ENCODE results near the gene MLN. TPM values are rescaled to one million over a fixed set of nuclear protein-coding genes. Genes with fewer than 3 reads are reported as not detected.

Gene MLN
- total RNA-seq, 4 donors from 2014 or later: not detected

GRCh38 chr6:33820784-33821520, 17.1 kb upstream of the MLN start:
- Histone ChIP-seq H3K4me1 (no peaks in the 10 kb centered on the region), H3K36me3 (no peaks in the 10 kb centered on the region), H3K4me3 (no peak overlapping the region), H3K9me3 (no peaks in the 10 kb centered on the region), H3K27me3 (no peaks in the 10 kb centered on the region), H3K27ac (no peak overlapping the region)
- TF ChIP-seq, protein P1, sequence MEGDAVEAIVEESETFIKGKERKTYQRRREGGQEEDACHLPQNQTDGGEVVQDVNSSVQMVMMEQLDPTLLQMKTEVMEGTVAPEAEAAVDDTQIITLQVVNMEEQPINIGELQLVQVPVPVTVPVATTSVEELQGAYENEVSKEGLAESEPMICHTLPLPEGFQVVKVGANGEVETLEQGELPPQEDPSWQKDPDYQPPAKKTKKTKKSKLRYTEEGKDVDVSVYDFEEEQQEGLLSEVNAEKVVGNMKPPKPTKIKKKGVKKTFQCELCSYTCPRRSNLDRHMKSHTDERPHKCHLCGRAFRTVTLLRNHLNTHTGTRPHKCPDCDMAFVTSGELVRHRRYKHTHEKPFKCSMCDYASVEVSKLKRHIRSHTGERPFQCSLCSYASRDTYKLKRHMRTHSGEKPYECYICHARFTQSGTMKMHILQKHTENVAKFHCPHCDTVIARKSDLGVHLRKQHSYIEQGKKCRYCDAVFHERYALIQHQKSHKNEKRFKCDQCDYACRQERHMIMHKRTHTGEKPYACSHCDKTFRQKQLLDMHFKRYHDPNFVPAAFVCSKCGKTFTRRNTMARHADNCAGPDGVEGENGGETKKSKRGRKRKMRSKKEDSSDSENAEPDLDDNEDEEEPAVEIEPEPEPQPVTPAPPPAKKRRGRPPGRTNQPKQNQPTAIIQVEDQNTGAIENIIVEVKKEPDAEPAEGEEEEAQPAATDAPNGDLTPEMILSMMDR (IDR thresholded peaks at IDR 0.05): no peak
- no peak for TF ChIP-seq POLR2A (IDR thresholded peaks at IDR 0.05)
- no peak for DNase-seq

DNA sequence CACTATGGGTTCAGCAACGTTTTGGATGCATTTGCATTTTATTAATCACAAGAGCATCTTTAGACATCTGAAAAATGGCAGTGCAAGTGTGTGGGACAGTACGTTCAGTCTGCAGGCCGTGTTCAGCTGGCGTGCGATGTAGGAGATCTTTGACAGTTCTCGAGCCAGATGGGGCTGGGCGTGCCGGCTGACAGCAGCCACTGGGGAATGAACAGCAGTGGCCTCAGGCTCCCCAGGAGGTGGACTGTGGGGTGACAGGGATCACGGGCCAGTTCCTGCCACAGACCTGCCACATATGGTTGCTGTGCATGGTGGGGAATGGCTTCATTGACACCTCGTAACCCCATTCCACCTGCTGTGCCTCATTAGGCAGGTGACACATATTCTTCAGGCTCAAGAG, 16.4 kb upstream of the MLN start:
- Histone ChIP-seq H3K27me3 (no peaks in the 10 kb centered on the region), H3K27ac (no peak overlapping the region), H3K36me3 (no peaks in the 10 kb centered on the region), H3K4me3 (no peak overlapping the region), H3K9me3 (no peaks in the 10 kb centered on the region), H3K4me1 (no peaks in the 10 kb centered on the region)
- TF ChIP-seq POLR2A (IDR thresholded peaks at IDR 0.05): no peak
- TF ChIP-seq, protein P1 (IDR thresholded peaks at IDR 0.05): no peak
- no peak for DNase-seq

DNA sequence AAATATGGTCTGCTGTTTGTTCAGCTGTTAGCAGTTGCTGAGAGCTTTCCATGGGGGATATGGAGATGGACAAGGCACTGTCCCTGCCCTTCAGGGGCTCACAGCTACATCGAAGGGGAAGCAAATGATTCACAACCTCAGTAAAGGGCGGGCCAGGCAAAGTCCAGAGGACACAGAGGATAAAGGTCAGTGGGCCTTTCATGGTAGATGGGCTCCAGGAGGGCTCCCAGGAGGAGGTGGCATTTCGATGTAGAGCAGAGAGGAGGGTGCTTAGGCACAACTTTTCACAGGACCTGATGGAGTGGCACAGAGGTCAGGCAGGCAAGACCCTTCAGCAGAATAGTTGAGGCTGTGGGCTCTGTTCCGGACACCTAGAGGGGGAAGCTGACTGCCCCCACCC, 15.2 kb upstream of the MLN start:
- no peaks in the 10 kb centered on the region for H3K36me3 ChIP-seq
- DNase-seq: no peak
- H3K4me3 ChIP-seq: no peak overlapping the region
- H3K9me3 ChIP-seq: no peaks in the 10 kb centered on the region
- H3K27me3 ChIP-seq: no peaks in the 10 kb centered on the region
- TF ChIP-seq, protein P1 (IDR thresholded peaks at IDR 0.05): no peak
- no peak for TF ChIP-seq POLR2A (IDR thresholded peaks at IDR 0.05)
- H3K27ac ChIP-seq: no peak overlapping the region
- no peaks in the 10 kb centered on the region for H3K4me1 ChIP-seq

- Histone ChIP-seq H3K27me3 (no peaks in the 10 kb centered on the region), H3K4me1 (no peaks in the 10 kb centered on the region), H3K9me3 (no peaks in the 10 kb centered on the region), H3K36me3 (no peaks in the 10 kb centered on the region), H3K4me3 (no peak overlapping the region), H3K27ac (no peak overlapping the region)
- TF ChIP-seq POLR2A (IDR thresholded peaks at IDR 0.05): no peak
- TF ChIP-seq, protein P1 (IDR thresholded peaks at IDR 0.05): no peak
- DNase-seq: no peak
Observed at GRCh38 chr6:33818293-33818692, 14.5 kb upstream of the MLN start.

DNA sequence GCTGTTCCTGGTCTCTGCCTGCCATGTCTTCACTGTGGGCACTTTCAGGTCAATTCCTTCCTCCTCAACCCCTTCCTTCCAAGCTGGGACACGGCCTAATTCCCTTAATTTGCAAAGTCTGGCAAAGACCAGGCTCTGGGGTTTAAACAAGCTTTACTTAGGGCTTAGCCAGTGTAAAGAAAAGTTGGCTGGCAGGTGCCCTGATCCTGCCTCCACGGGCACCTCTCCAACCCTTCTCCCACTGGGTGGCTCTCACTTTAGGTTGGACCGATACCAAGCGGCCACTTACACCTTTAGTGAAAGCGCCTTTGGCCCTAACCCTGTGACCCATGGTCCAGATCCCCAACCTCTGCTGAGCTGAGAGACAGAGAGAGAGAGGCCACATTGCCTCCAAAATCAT, 13.7 kb upstream of the MLN start:
- no peaks in the 10 kb centered on the region for H3K4me1 ChIP-seq
- no peak for DNase-seq
- H3K36me3 ChIP-seq: no peaks in the 10 kb centered on the region
- H3K4me3 ChIP-seq: no peak overlapping the region
- no peaks in the 10 kb centered on the region for H3K9me3 ChIP-seq
- H3K27ac ChIP-seq: no peak overlapping the region
- TF ChIP-seq, protein P1 (IDR thresholded peaks at IDR 0.05): no peak
- TF ChIP-seq POLR2A (IDR thresholded peaks at IDR 0.05): no peak
- no peaks in the 10 kb centered on the region for H3K27me3 ChIP-seq

All from Peyer's patch (tissue), 4 donors.